Measurements from ENCODE around the gene RAB6B. TPM values are rescaled to one million over a fixed set of nuclear protein-coding genes. Genes with fewer than 3 reads are reported as not detected.
A peak's percentile ranks its signal among the peaks of the same experiment; 100 is the strongest.

Gene RAB6B
- total RNA-seq, 1 donor from 2014 or later = 21.2 TPM

DNA sequence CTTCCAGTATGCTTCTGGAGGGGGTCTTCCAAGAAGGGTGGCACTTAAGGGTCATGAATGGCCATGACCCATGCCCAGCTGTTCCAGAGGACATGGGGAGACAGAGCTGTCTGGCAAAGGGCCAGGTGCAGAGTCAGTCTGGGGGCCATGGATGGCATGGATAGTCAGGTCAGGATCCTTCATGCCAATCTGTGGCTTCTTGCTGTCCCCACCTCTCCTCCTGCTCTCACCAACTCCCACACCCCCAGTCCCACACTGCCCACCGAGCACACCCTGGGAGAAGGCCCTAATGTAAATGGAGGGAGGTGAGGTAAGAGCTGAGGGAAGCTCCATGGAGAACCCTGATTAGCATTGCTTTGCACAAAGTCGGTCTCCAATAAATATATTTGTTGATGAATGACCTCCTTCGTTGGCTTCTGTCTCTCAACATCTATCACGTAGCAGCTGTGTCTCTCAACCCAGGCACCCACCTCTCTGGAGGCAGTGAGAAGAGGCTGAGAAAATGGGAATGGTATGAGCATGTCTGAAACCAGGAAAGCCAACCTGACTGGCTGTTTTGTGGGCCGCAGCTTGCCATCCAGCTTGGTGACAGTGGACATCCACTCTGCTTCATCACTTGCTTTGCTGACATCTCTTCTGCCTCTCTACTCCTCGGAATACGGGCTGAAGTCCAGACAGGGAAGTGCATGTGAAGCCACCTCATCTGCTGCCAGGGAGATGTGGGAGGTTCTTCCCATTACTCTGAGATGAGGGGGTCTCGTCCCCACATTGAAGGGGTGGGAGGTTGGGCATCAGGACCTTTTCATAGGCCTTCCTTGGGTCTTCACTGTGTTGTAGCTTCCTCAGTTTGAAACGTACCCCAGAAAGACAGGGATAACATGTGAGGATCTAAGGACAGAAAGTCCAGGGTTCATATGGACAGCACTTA lies 37.7 kb upstream of the RAB6B start:
- TF ChIP-seq, protein P1, sequence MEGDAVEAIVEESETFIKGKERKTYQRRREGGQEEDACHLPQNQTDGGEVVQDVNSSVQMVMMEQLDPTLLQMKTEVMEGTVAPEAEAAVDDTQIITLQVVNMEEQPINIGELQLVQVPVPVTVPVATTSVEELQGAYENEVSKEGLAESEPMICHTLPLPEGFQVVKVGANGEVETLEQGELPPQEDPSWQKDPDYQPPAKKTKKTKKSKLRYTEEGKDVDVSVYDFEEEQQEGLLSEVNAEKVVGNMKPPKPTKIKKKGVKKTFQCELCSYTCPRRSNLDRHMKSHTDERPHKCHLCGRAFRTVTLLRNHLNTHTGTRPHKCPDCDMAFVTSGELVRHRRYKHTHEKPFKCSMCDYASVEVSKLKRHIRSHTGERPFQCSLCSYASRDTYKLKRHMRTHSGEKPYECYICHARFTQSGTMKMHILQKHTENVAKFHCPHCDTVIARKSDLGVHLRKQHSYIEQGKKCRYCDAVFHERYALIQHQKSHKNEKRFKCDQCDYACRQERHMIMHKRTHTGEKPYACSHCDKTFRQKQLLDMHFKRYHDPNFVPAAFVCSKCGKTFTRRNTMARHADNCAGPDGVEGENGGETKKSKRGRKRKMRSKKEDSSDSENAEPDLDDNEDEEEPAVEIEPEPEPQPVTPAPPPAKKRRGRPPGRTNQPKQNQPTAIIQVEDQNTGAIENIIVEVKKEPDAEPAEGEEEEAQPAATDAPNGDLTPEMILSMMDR (conservative IDR thresholded peaks at IDR 0.05) = no peak
- Mint-ChIP-seq H3K9me3 (no peaks in the 10 kb centered on the region), H3K27me3 (peaks cover 17% of the 10 kb centered on the region), H3K4me3 (no peak overlapping the region), H3K27ac (no peak overlapping the region), H3K36me3 (no peaks in the 10 kb centered on the region), H3K4me1 (ENCODE audit: unreplicated experiment) (peaks cover 19% of the 10 kb centered on the region)
- peak; percentile 49 for DNase-seq (ENCODE audit: extremely low spot score, unreplicated experiment)

DNA sequence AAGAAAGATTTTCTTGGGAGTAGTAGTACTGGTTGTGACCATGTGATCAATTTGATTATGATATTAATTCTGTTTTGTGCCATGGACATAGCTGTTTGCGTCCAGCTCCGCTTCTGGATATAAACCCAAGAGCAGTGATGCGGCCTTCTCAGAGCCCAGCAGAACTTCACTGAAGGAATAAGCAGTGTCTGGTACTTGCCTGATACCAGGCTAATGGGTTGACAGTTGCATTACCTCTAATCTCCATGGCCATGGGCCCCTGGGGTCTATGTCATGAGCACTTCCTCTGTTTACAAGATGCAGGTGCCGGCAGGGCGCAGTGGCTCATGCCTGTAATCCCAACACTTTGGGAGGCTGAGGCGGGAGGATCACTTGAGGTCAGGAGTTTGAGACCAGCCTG lies 36.3 kb upstream of the RAB6B start:
- H3K9me3 Mint-ChIP-seq = no peaks in the 10 kb centered on the region
- H3K4me3 Mint-ChIP-seq = no peak overlapping the region
- peak; percentile 25 for DNase-seq (ENCODE audit: extremely low spot score, unreplicated experiment)
- peaks cover 20% of the 10 kb centered on the region for H3K4me1 Mint-ChIP-seq (ENCODE audit: unreplicated experiment)
- no peak overlapping the region for H3K27ac Mint-ChIP-seq
- peaks cover 20% of the 10 kb centered on the region for H3K27me3 Mint-ChIP-seq
- TF ChIP-seq, protein P1 (conservative IDR thresholded peaks at IDR 0.05) = no peak
- no peaks in the 10 kb centered on the region for H3K36me3 Mint-ChIP-seq

DNA sequence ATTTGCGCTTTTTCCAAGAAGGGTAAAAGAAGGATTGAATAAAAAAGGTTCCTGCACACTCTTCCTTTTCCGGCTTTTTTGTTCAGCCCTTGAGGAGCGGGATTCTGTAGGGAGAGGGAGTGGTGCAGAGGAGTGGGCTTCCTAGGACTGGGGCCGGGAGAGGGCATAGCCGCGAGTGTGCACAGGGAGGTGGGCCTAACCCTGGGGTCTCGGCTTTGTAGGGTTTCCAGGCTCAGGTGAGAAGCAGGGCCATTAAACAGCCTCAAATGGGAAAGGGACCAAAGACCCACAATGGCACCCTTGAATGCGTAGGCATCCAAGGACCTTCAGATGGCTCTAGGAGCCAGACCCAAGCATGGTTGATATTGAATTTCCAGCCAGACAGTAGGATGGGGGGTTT lies 35.4 kb upstream of the RAB6B start:
- TF ChIP-seq, protein P1 (conservative IDR thresholded peaks at IDR 0.05) = no peak
- Mint-ChIP-seq H3K36me3 (no peaks in the 10 kb centered on the region), H3K27ac (no peak overlapping the region), H3K4me1 (ENCODE audit: unreplicated experiment) (peaks cover 14% of the 10 kb centered on the region), H3K4me3 (no peak overlapping the region), H3K9me3 (no peaks in the 10 kb centered on the region), H3K27me3 (peaks cover 28% of the 10 kb centered on the region)
- DNase-seq (ENCODE audit: extremely low spot score, unreplicated experiment) = peak; percentile 51

DNA sequence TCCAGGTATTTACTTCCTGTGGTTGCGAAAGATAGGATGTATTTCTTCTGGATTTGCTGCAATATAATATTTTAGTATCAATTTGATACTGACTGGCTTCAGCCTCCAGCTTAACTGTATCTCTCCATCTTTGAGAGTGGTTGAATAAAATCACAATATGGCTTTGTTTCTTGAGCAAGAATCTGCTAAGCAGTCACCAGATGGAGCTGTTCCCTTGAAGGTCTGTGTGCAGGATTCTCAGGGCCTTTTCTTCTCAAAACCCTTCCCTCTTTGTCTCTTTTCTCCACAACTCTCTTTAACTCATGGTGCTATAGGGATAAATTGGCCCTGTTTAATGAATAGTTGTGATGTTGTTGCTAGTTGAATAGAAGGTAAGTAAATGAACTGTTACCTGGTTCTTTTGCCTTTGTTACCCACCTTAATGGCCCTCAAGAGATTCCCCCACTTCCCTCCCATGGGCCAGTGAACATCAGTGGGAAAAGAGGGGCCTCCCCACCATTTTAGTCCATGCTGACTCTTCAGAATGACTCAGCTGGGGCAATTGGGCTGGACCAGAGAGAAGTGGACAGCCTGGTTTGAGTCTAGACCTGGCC lies 34.8 kb upstream of the RAB6B start:
- DNase-seq (ENCODE audit: extremely low spot score, unreplicated experiment) = peak; percentile 45
- Mint-ChIP-seq H3K4me3 (peak overlapping the region; percentile 76), H3K27me3 (peaks cover 28% of the 10 kb centered on the region)

DNA sequence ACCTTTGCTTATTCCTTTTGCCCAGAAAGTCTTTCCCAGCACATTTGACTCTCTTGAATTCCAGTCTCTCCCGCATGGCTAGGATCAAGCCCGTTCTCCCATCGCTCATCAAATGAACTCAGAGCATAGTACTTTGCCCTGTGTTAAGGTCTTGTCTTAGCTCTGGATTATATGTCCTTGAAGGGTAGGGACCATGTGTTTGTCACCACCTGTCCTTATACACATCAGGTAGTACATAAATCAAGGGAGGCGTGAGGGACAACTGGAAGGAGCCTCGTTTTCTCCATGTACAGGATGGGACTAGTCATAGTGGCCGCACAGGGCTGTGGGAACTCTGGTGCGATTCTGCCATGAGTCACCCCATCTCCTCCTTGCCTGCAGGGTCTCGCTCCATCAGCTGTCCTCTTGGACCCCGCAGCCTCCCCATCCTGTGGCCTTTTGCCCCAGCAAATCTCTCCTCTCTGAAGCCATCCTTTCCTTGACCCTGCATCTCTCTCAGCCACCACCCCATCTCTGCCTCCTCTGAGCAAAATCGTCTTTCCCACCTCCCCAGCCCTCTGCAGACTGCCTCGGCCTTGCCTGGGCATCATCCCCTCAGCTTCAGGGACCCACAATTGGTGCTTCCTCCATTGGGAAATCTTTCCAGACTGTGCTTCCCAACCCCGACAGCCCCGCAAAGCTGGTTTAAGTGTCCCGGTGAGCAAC lies 33.4 kb upstream of the RAB6B start:
- Mint-ChIP-seq H3K9me3 (no peaks in the 10 kb centered on the region), H3K4me3 (peak overlapping the region; percentile 76), H3K36me3 (no peaks in the 10 kb centered on the region), H3K27ac (no peak overlapping the region), H3K4me1 (ENCODE audit: unreplicated experiment) (peaks cover 14% of the 10 kb centered on the region), H3K27me3 (peaks cover 31% of the 10 kb centered on the region)
- TF ChIP-seq, protein P1 (conservative IDR thresholded peaks at IDR 0.05) = no peak
- DNase-seq (ENCODE audit: extremely low spot score, unreplicated experiment) = peak; percentile 64

More for the DNA sequence above, 34.8 kb upstream of the RAB6B start:
- no peaks in the 10 kb centered on the region for H3K36me3 Mint-ChIP-seq
- H3K27ac Mint-ChIP-seq = peak overlapping the region; percentile 42
- TF ChIP-seq, protein P1 (conservative IDR thresholded peaks at IDR 0.05) = peak; percentile 85
- peaks cover 14% of the 10 kb centered on the region for H3K4me1 Mint-ChIP-seq (ENCODE audit: unreplicated experiment)
- no peaks in the 10 kb centered on the region for H3K9me3 Mint-ChIP-seq
